ENCODE results near the gene SPTLC1. TPM values are rescaled to one million over a fixed set of nuclear protein-coding genes. Genes with fewer than 3 reads are reported as not detected.
"Not testable (repeated sequence)": the region's sequence is repeated elsewhere in the genome, so short reads cannot be mapped to it uniquely, and the experiment has no call there.

SPTLC1 gene
- total and polyA plus RNA-seq, 2 of the 8 experiments (the other 6 are each of a cell fraction or from before 2014, with no cell fraction given), result 34.2 to 62.1 TPM

DNA sequence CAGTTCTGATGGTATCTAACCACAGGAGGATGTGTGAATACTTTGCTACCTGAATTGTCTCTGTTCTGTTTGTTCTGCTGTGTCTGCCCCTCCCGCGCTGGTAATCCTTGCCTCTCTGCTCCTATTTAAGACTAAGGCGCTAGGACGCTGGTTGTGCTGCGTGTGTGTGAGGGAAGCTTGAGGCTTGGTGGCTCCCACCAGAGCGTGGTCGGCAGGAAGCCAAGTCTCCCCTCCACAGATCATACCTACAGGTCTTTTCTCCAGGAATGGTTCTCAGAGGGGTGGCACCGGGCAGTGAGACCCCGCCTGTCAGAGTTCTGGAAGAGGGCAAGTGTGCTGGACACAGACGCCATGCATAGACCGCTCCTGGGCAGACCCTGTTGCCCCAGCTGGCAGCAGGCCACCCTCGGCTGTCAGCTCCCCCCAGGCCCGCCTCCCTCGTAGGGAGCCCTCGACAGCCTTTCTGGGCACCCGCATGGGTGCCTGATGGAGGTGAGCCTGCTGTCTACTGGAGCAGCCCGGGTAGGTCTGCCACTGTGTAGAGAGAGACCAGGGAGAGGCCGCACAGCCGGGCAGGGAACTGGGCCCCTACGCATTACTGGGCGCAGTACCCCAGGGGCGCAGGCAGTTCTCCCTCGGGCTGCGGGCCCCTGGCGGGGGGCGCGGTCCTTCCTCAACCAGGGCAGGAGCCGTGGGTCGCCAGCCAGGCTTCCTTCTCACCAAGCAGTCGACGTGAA lies 111.7 kb downstream of the SPTLC1 start (continued):
- TF ChIP-seq, protein P1, sequence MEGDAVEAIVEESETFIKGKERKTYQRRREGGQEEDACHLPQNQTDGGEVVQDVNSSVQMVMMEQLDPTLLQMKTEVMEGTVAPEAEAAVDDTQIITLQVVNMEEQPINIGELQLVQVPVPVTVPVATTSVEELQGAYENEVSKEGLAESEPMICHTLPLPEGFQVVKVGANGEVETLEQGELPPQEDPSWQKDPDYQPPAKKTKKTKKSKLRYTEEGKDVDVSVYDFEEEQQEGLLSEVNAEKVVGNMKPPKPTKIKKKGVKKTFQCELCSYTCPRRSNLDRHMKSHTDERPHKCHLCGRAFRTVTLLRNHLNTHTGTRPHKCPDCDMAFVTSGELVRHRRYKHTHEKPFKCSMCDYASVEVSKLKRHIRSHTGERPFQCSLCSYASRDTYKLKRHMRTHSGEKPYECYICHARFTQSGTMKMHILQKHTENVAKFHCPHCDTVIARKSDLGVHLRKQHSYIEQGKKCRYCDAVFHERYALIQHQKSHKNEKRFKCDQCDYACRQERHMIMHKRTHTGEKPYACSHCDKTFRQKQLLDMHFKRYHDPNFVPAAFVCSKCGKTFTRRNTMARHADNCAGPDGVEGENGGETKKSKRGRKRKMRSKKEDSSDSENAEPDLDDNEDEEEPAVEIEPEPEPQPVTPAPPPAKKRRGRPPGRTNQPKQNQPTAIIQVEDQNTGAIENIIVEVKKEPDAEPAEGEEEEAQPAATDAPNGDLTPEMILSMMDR (IDR thresholded peaks at IDR 0.05; ENCODE audit: control extremely low read depth in 1 of 3, insufficient read depth in 1 of 3, low read depth in 1 of 3, low read length in 3 of 3), result no peak
- no peak for TF ChIP-seq MAFK (IDR thresholded peaks at IDR 0.05; ENCODE audit: low read depth, low read length)
- no peak for TF ChIP-seq GABPA (IDR thresholded peaks at IDR 0.05; ENCODE audit: borderline replicate concordance, insufficient read depth, low read length)
- TF ChIP-seq SIRT6 (IDR thresholded peaks at IDR 0.05; ENCODE audit: low read length), result no peak
- no peak for TF ChIP-seq KDM5A (IDR thresholded peaks at IDR 0.05; ENCODE audit: low read length)
- TF ChIP-seq, protein P2, sequence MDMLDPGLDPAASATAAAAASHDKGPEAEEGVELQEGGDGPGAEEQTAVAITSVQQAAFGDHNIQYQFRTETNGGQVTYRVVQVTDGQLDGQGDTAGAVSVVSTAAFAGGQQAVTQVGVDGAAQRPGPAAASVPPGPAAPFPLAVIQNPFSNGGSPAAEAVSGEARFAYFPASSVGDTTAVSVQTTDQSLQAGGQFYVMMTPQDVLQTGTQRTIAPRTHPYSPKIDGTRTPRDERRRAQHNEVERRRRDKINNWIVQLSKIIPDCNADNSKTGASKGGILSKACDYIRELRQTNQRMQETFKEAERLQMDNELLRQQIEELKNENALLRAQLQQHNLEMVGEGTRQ (IDR thresholded peaks at IDR 0.05; ENCODE audit: low read length), result no peak
- no peak for TF ChIP-seq POLR2A (IDR thresholded peaks at IDR 0.05; ENCODE audit: control extremely low read depth in 1 of 2, low read depth in 2 of 2, low read length in 2 of 2)

DNA sequence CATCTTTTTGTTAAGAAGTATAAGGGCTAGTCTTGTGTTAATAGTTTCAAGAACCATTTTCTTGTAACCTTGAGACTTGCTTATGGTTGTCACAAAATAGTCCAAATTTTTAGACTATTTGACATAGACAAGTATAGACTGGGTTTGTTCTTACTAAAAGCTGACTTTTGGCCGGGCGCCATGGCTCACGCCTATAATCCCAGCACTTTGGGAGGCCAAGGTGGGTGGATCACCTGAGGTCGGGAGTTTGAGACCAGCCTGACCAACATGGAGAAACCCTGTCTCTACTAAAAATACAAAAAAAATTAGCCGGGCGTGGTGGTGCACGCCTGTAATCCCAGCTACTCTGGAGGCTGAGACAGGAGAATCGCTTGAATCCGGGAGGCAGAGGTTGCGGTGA lies 113.3 kb downstream of the SPTLC1 start:
- H3K4me2 ChIP-seq (ENCODE audit: insufficient read depth in 1 of 2, low read depth in 2 of 2, low read length in 2 of 2); H2BK5ac ChIP-seq (ENCODE audit: low read depth, low read length); H2AFZ ChIP-seq (ENCODE audit: low read length); H3K4me1 ChIP-seq (replicated peaks in 1 of 4; ENCODE audit: control insufficient read depth in 3 of 4, insufficient read depth in 4 of 4, low read length in 3 of 4); H3K9me3 ChIP-seq (ENCODE audit: insufficient read depth in 2 of 2, low read depth in 1 of 2, low read length in 1 of 2); H2BK15ac ChIP-seq (ENCODE audit: low read length); H3K9ac ChIP-seq (replicated peaks in 1 of 4; ENCODE audit: extremely low read depth in 1 of 4, low read depth in 3 of 4, low read length in 3 of 4); POLR2A ChIA-PET (ENCODE audit: partially characterized antibody); H3K79me2 ChIP-seq (ENCODE audit: control insufficient read depth in 1 of 2, insufficient read depth in 2 of 2, low read length in 2 of 2); H3K4me3 ChIP-seq (ENCODE audit: extremely low read depth in 1 of 4, insufficient read depth in 2 of 4, low read depth in 3 of 4, low read length in 4 of 4); H4K20me1 ChIP-seq (replicated peaks in 1 of 2; ENCODE audit: control insufficient read depth in 1 of 2, insufficient read depth in 2 of 2, low read length in 2 of 2); H2BK20ac ChIP-seq (ENCODE audit: low read length); FAIRE-seq; H2BK12ac ChIP-seq (ENCODE audit: low read depth, low read length); H3K27ac ChIP-seq (ENCODE audit: low read depth, low read length); H3K23me2 ChIP-seq (ENCODE audit: low read depth, low read length); H2AK5ac ChIP-seq (ENCODE audit: low read depth, low read length); H2BK120ac ChIP-seq (replicated peaks; ENCODE audit: low read depth, low read length); H3K36me3 ChIP-seq (ENCODE audit: control insufficient read depth in 2 of 4, insufficient read depth in 4 of 4, low read length in 3 of 4); H3K23ac ChIP-seq (ENCODE audit: insufficient read length); H4K8ac ChIP-seq (ENCODE audit: extremely low read depth, insufficient read depth, low read length); H3K79me1 ChIP-seq (ENCODE audit: low read depth, low read length); H4K5ac ChIP-seq (ENCODE audit: insufficient read length, low read depth, low read length); H4K91ac ChIP-seq (replicated peaks; ENCODE audit: insufficient read length, low read length); H3K56ac ChIP-seq (replicated peaks; ENCODE audit: insufficient read length, low read depth, low read length); H3K27me3 ChIP-seq (replicated peaks in 1 of 4; ENCODE audit: control insufficient read depth in 3 of 4, extremely low read depth in 1 of 4, insufficient read depth in 3 of 4, low read length in 3 of 4); H3K4ac ChIP-seq (replicated peaks; ENCODE audit: insufficient read length, low read depth, low read length); H3K18ac ChIP-seq (ENCODE audit: extremely low read depth, low read length); H3K14ac ChIP-seq (ENCODE audit: insufficient read length): not testable (repeated sequence)
- WGBS, 2 experiments (ENCODE audit: extremely low coverage in 1 of 2, insufficient coverage in 1 of 2, insufficient read length in 1 of 2, insufficient replicate concordance in 2 of 2, low coverage in 1 of 2, low lambda C conversion rate in 2 of 2, missing lambda C conversion rate in 1 of 2), result 94% methylated on average over 10 of the region's 10 CpGs; no CpG with 5 or more reads in 1 of the 2 experiments
- CTCF ChIA-PET (ENCODE audit: partially characterized antibody), result interaction anchor here (0.7 to 4.5 kb wide), 6 partner anchors 9 to 268 kb away, joined by 3 to 16 read pairs (median 8); no protein-coding TSS in a partner anchor
- peak in 1 of 2 experiments; percentile 20 for DNase-seq (ENCODE audit: low read depth in 1 of 2, low spot score in 2 of 2)
